Liver (tissue), 9 donors: ENCODE measurements around the gene TRAPPC6A. TPM values are rescaled to one million over a fixed set of nuclear protein-coding genes. Genes with fewer than 3 reads are reported as not detected.

ENCODE experiments used
- DNase-seq: peaks from one replicate; pipeline ENCODE4 v3.0.0-alpha.2; 2017; ENCODE audit warnings: low spot score
- H3K27ac ChIP-seq, 2 donors: one replicate each; pipeline ENCODE4 v1.7.0; 2013; ENCODE audit warnings: inconsistent platforms in 2 of 2, low read length in 2 of 2, control low read depth in 1 of 2, low read depth in 1 of 2, mild to moderate bottlenecking in 1 of 2
- H3K27me3 ChIP-seq, 4 donors: one replicate each; pipeline versions ENCODE4 v1.6.1 to v1.7.0; 2013; ENCODE audit warnings: low read length in 3 of 4, inconsistent platforms in 1 of 4, mild to moderate bottlenecking in 1 of 4, moderate library complexity in 1 of 4; ENCODE audit not compliant: control insufficient read depth in 4 of 4, insufficient read depth in 4 of 4
- H3K36me3 ChIP-seq, 4 donors: one replicate each; pipeline versions ENCODE4 v1.6.1 to v1.7.0; 2013; ENCODE audit warnings: low read length in 3 of 4, mild to moderate bottlenecking in 3 of 4, low read depth in 1 of 4, moderate library complexity in 1 of 4; ENCODE audit not compliant: control insufficient read depth in 4 of 4, insufficient read depth in 3 of 4
- H3K4me1 ChIP-seq, 4 donors: one replicate each; pipeline versions ENCODE4 v1.6.1 to v1.7.0; 2013; ENCODE audit warnings: low read length in 3 of 4, mild to moderate bottlenecking in 3 of 4, moderate library complexity in 1 of 4; ENCODE audit not compliant: control insufficient read depth in 4 of 4, insufficient read depth in 4 of 4
- H3K4me3 ChIP-seq, 3 donors: one replicate each; pipeline versions ENCODE4 v1.6.1 to v1.7.0; 2013; ENCODE audit warnings: low read length in 3 of 3, control low read depth in 1 of 3, low read depth in 1 of 3, mild to moderate bottlenecking in 1 of 3
- H3K9ac ChIP-seq, 2 donors: one replicate each; pipeline ENCODE4 v1.7.0; 2013; ENCODE audit warnings: low read length in 2 of 2, mild to moderate bottlenecking in 2 of 2, moderate library complexity in 2 of 2, control low read depth in 1 of 2, low read depth in 1 of 2
- H3K9me3 ChIP-seq, 4 donors: one replicate each; pipeline versions ENCODE4 v1.6.1 to v1.7.0; 2013; ENCODE audit warnings: low read length in 3 of 4; ENCODE audit not compliant: control insufficient read depth in 4 of 4
- ATF3 ChIP-seq: IDR thresholded peaks from 2 replicates; pipeline ENCODE4 v1.6.1; 2016; ENCODE audit warnings: antibody characterized with exemption
- EGR1 ChIP-seq, 2 donors: IDR thresholded peaks; 2 replicates each; pipeline ENCODE4 v1.6.1; 2016 to 2018; ENCODE audit warnings: antibody characterized with exemption in 2 of 2, low read depth in 2 of 2
- FOXA1 ChIP-seq: IDR thresholded peaks from 2 replicates; pipeline ENCODE4 v1.6.1; 2016; ENCODE audit warnings: antibody characterized with exemption
- FOXA2 ChIP-seq: IDR thresholded peaks from 2 replicates; pipeline ENCODE4 v1.6.1; 2016; ENCODE audit warnings: antibody characterized with exemption
- GABPA ChIP-seq, 2 donors: IDR thresholded peaks in 1 of 2; conservative IDR thresholded peaks in 1 of 2; 2 replicates each; pipeline ENCODE4 v1.6.1; 2016; ENCODE audit warnings: antibody characterized with exemption in 2 of 2, mild to moderate bottlenecking in 1 of 2, moderate library complexity in 1 of 2
- HNF4A ChIP-seq, 2 donors: conservative IDR thresholded peaks; 2 replicates each; pipeline ENCODE4 v1.6.1; 2016; ENCODE audit warnings: antibody characterized with exemption in 2 of 2, mild to moderate bottlenecking in 2 of 2
- HNF4G ChIP-seq: IDR thresholded peaks from 2 replicates; pipeline ENCODE4 v1.6.1; 2016; ENCODE audit warnings: antibody characterized with exemption
- JUND ChIP-seq, 2 donors: IDR thresholded peaks; 2 replicates each; pipeline ENCODE4 v1.6.1; 2016; ENCODE audit warnings: antibody characterized with exemption in 2 of 2
- NR2F2 ChIP-seq: IDR thresholded peaks from 2 replicates; pipeline ENCODE4 v1.6.1; 2016; ENCODE audit warnings: antibody characterized with exemption
- RAD21 ChIP-seq, 2 donors: IDR thresholded peaks; 2 replicates each; pipeline ENCODE4 v1.6.1; 2016; ENCODE audit warnings: antibody characterized with exemption in 2 of 2, mild to moderate bottlenecking in 2 of 2
- RXRA ChIP-seq, 2 donors: IDR thresholded peaks; 2 replicates each; pipeline ENCODE4 v1.6.1; 2017 to 2018; ENCODE audit warnings: antibody characterized with exemption in 2 of 2, mild to moderate bottlenecking in 1 of 2
- SP1 ChIP-seq: IDR thresholded peaks from 2 replicates; pipeline ENCODE4 v1.6.1; 2018; ENCODE audit warnings: antibody characterized with exemption, mild to moderate bottlenecking
- TAF1 ChIP-seq: conservative IDR thresholded peaks from 2 replicates; pipeline ENCODE4 v1.6.1; 2016; ENCODE audit warnings: antibody characterized with exemption, mild to moderate bottlenecking
- YY1 ChIP-seq: IDR thresholded peaks from 2 replicates; pipeline ENCODE4 v1.6.1; 2016; ENCODE audit warnings: antibody characterized with exemption, mild to moderate bottlenecking
- ZBTB33 ChIP-seq: IDR thresholded peaks from 2 replicates; pipeline ENCODE4 v1.6.1; 2016; ENCODE audit warnings: antibody characterized with exemption
- WGBS: extraction: QIAGEN DNeasy Blood & Tissue Kit; methylation state at CpG from one replicate; pipeline ENCODE4 v1.1.7; 2013; 5-methylcytosine and 5-hydroxymethylcytosine counted together
- polyA plus RNA-seq, 2 donors: library from polyadenylated mRNA; stranded (reverse) in 1 of 2; unstranded in 1 of 2; fragments of 200-250 nt in 1 of 2; fragments of >200 nt in 1 of 2; fragmentation: Nextera tagmentation in 1 of 2; extraction: Ambion mirVana in 1 of 2; gene quantifications; one replicate each; pipeline versions ENCODE4 v1.2.1 to v1.2.3, GENCODE V29; 2013 to 2015
- total RNA-seq, 2 donors: library from RNA; depleted of rRNA; stranded (reverse); fragments of >200 nt; gene quantifications; one replicate each; pipeline ENCODE4 v1.2.3, GENCODE V29; 2014
- TF ChIP-seq, protein P1 (sequence below): IDR thresholded peaks from 2 replicates; pipeline ENCODE4 v1.6.1; 2016; ENCODE audit warnings: antibody characterized with exemption
- TF ChIP-seq, protein P2 (sequence below): fragments of 150-350 bp; IDR thresholded peaks from 2 replicates; pipeline ENCODE4 v1.5.1; 2017; ENCODE audit warnings: improper control_type of control experiment, low read depth, low read length; ENCODE audit not compliant: missing input control
- TF ChIP-seq, protein P3 (sequence below): IDR thresholded peaks from 2 replicates; pipeline ENCODE4 v1.6.1; 2016; ENCODE audit warnings: antibody characterized with exemption, mild to moderate bottlenecking
- donor health status: healthy.
- donor health status: healthy.
- donor health status: healthy.
- donor health status: healthy.
- donor health status: healthy.

The TRAPPC6A gene
- total and polyA plus RNA-seq, 4 donors: 14.8 to 52.2 (median 28.6) TPM

DNA sequence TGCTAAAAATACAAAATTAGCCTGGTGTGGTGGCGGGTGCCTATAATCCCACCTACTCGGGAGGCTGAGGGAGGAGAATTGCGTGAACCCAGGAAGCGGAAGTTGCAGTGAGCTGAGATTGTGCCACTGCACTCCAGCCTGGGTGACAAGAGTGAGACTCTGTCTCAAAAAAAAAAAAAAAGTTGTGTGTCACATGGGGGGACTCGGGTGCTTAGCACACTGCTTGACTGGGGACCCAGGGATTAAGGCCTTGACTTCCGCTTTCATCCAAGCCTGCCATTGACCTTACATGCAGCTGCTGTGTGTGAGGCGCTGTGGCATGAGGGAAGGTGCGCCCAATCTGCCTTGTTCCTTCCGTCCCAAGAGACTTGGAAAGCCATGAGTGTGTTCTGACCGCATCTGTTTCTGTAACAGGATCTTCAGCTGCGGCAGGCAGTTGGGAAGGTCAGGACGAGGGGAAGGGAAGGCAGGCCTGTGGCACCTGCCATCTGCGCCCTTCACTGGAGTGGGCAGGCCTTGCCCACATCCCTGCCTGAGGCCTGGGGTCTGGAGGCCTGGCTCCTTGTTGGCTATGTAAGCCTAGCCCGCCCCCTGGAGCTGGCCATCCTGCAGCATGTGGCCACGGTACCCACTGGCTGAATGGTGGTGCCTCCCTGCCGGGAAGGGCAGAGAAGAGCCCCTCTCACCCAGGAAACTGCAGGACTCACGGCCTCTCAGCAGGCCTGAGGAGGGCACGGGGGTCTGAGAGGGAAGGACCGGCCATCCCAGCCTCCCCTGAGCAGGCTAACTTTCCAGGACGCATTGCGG, 62.0 kb downstream of the TRAPPC6A start:
- Histone ChIP-seq H3K27ac (no peak overlapping the region), H3K36me3 (no peaks in the 10 kb centered on the region), H3K27me3 (no peaks in the 10 kb centered on the region), H3K4me1 (peaks cover 3 to 17% (median 7%) of the 10 kb centered on the region in 4 donors), H3K9me3 (no peaks in the 10 kb centered on the region), H3K9ac (no peak overlapping the region), H3K4me3 (no peak overlapping the region)
- DNase-seq: no peak
- no peak for TF ChIP-seq SP1
- TF ChIP-seq HNF4G: no peak
- TF ChIP-seq, protein P1, sequence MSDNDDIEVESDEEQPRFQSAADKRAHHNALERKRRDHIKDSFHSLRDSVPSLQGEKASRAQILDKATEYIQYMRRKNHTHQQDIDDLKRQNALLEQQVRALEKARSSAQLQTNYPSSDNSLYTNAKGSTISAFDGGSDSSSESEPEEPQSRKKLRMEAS: no peak
- TF ChIP-seq EGR1 (IDR thresholded peaks at IDR 0.05; ENCODE audit: low read depth in 2 of 2): no peak
- no peak for TF ChIP-seq FOXA1
- no peak for TF ChIP-seq NR2F2
- no peak for TF ChIP-seq RAD21 (IDR thresholded peaks at IDR 0.05)
- no peak for TF ChIP-seq TAF1
- TF ChIP-seq ATF3: no peak
- TF ChIP-seq ZBTB33: no peak
- no peak for TF ChIP-seq JUND (IDR thresholded peaks at IDR 0.05)
- TF ChIP-seq FOXA2: no peak
- no peak for TF ChIP-seq HNF4A (conservative IDR thresholded peaks at IDR 0.05)
- TF ChIP-seq RXRA (IDR thresholded peaks at IDR 0.05): no peak
- no peak for TF ChIP-seq YY1
- TF ChIP-seq, protein P2, sequence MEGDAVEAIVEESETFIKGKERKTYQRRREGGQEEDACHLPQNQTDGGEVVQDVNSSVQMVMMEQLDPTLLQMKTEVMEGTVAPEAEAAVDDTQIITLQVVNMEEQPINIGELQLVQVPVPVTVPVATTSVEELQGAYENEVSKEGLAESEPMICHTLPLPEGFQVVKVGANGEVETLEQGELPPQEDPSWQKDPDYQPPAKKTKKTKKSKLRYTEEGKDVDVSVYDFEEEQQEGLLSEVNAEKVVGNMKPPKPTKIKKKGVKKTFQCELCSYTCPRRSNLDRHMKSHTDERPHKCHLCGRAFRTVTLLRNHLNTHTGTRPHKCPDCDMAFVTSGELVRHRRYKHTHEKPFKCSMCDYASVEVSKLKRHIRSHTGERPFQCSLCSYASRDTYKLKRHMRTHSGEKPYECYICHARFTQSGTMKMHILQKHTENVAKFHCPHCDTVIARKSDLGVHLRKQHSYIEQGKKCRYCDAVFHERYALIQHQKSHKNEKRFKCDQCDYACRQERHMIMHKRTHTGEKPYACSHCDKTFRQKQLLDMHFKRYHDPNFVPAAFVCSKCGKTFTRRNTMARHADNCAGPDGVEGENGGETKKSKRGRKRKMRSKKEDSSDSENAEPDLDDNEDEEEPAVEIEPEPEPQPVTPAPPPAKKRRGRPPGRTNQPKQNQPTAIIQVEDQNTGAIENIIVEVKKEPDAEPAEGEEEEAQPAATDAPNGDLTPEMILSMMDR: no peak
- TF ChIP-seq GABPA (IDR thresholded peaks at IDR 0.05 in 1 of 2, conservative IDR thresholded peaks at IDR 0.05 in 1 of 2): no peak
- TF ChIP-seq, protein P3, sequence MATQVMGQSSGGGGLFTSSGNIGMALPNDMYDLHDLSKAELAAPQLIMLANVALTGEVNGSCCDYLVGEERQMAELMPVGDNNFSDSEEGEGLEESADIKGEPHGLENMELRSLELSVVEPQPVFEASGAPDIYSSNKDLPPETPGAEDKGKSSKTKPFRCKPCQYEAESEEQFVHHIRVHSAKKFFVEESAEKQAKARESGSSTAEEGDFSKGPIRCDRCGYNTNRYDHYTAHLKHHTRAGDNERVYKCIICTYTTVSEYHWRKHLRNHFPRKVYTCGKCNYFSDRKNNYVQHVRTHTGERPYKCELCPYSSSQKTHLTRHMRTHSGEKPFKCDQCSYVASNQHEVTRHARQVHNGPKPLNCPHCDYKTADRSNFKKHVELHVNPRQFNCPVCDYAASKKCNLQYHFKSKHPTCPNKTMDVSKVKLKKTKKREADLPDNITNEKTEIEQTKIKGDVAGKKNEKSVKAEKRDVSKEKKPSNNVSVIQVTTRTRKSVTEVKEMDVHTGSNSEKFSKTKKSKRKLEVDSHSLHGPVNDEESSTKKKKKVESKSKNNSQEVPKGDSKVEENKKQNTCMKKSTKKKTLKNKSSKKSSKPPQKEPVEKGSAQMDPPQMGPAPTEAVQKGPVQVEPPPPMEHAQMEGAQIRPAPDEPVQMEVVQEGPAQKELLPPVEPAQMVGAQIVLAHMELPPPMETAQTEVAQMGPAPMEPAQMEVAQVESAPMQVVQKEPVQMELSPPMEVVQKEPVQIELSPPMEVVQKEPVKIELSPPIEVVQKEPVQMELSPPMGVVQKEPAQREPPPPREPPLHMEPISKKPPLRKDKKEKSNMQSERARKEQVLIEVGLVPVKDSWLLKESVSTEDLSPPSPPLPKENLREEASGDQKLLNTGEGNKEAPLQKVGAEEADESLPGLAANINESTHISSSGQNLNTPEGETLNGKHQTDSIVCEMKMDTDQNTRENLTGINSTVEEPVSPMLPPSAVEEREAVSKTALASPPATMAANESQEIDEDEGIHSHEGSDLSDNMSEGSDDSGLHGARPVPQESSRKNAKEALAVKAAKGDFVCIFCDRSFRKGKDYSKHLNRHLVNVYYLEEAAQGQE: no peak
- WGBS: 96% methylated on average over 21 of the region's 21 CpGs
